Glutamatergic neuron (in vitro differentiated cells): ENCODE data around the gene ADCY3. TPM values are rescaled to one million over a fixed set of nuclear protein-coding genes. Genes with fewer than 3 reads are reported as not detected.

Experiments used
- DNase-seq: peaks from one replicate; pipeline ENCODE4 v3.0.0; 2022
- H3K27ac Mint-ChIP-seq: one replicate; pipeline ENCODE4 v1.8.0; 2020; ENCODE audit warnings: mild to moderate bottlenecking, mixed read lengths, inconsistent platforms; ENCODE audit not compliant: unreplicated experiment
- H3K27me3 Mint-ChIP-seq: one replicate; pipeline ENCODE4 v1.8.0; 2020; ENCODE audit warnings: mild to moderate bottlenecking, moderate library complexity, mixed read lengths, inconsistent platforms; ENCODE audit not compliant: unreplicated experiment
- H3K36me3 Mint-ChIP-seq: one replicate; pipeline ENCODE4 v1.8.0; 2020; ENCODE audit warnings: mild to moderate bottlenecking, mixed read lengths, inconsistent platforms; ENCODE audit not compliant: unreplicated experiment
- H3K4me1 Mint-ChIP-seq: one replicate; pipeline ENCODE4 v1.8.0; 2020; ENCODE audit warnings: mild to moderate bottlenecking, low read depth, mixed read lengths, inconsistent platforms; ENCODE audit not compliant: unreplicated experiment
- H3K4me3 Mint-ChIP-seq: one replicate; pipeline ENCODE4 v1.8.0; 2020; ENCODE audit warnings: mild to moderate bottlenecking, mixed read lengths, inconsistent platforms; ENCODE audit not compliant: unreplicated experiment
- H3K9me3 Mint-ChIP-seq: one replicate; pipeline ENCODE4 v1.8.0; 2020; ENCODE audit warnings: mild to moderate bottlenecking, moderate library complexity, mixed read lengths, inconsistent platforms; ENCODE audit not compliant: unreplicated experiment
- CTCF ChIP-seq: fragments of 200-600 bp; sonication (generic); IDR thresholded peaks from one replicate; pipeline ENCODE4 v1.5.0; 2021; ENCODE audit not compliant: partially characterized antibody, unreplicated experiment
- total RNA-seq: library from RNA; stranded (reverse); fragmentation: NEBNext Ultra II Directional; extraction: Animal tissue kit (Norgen Biotek cat#: 25700); gene quantifications from one replicate; pipeline ENCODE4 v1.2.1, GENCODE V29; 2021; ENCODE audit not compliant: unreplicated experiment

Gene ADCY3
- total RNA-seq, 1 donor from 2014 or later: 76.2 TPM

- no peak for TF ChIP-seq CTCF
- no peak for DNase-seq
- no peak overlapping the region for H3K27ac Mint-ChIP-seq
- peaks cover 15% of the 10 kb centered on the region for H3K4me1 Mint-ChIP-seq
- peaks cover 2% of the 10 kb centered on the region for H3K9me3 Mint-ChIP-seq
- peaks cover 2% of the 10 kb centered on the region for H3K27me3 Mint-ChIP-seq
- H3K36me3 Mint-ChIP-seq: no peaks in the 10 kb centered on the region
- H3K4me3 Mint-ChIP-seq: no peak overlapping the region
Measured at GRCh38 chr2:24866946-24867345, 53.1 kb downstream of the ADCY3 start.

- peaks cover 2% of the 10 kb centered on the region for H3K27me3 Mint-ChIP-seq
- no peak for TF ChIP-seq CTCF
- no peak overlapping the region for H3K4me3 Mint-ChIP-seq
- no peak for DNase-seq
- peaks cover 3% of the 10 kb centered on the region for H3K9me3 Mint-ChIP-seq
- H3K36me3 Mint-ChIP-seq: no peaks in the 10 kb centered on the region
- H3K27ac Mint-ChIP-seq: no peak overlapping the region
- peaks cover 9% of the 10 kb centered on the region for H3K4me1 Mint-ChIP-seq
Measured at GRCh38 chr2:24863641-24864040, 56.4 kb downstream of the ADCY3 start.

GRCh38 chr2:24861500-24861899 lies 58.5 kb downstream of the ADCY3 start:
- H3K4me1 Mint-ChIP-seq: peaks cover 13% of the 10 kb centered on the region
- no peak overlapping the region for H3K4me3 Mint-ChIP-seq
- peaks cover 2% of the 10 kb centered on the region for H3K27me3 Mint-ChIP-seq
- no peak for DNase-seq
- TF ChIP-seq CTCF: no peak
- H3K36me3 Mint-ChIP-seq: no peaks in the 10 kb centered on the region
- no peak overlapping the region for H3K27ac Mint-ChIP-seq
- peaks cover 7% of the 10 kb centered on the region for H3K9me3 Mint-ChIP-seq

- no peak for TF ChIP-seq CTCF
- H3K4me3 Mint-ChIP-seq: no peak overlapping the region
- no peaks in the 10 kb centered on the region for H3K36me3 Mint-ChIP-seq
- H3K27ac Mint-ChIP-seq: no peak overlapping the region
- H3K9me3 Mint-ChIP-seq: peaks cover 13% of the 10 kb centered on the region
- no peak for DNase-seq
- peaks cover 7% of the 10 kb centered on the region for H3K27me3 Mint-ChIP-seq
- peaks cover 16% of the 10 kb centered on the region for H3K4me1 Mint-ChIP-seq
Measured at GRCh38 chr2:24860631-24861030, 59.4 kb downstream of the ADCY3 start.

GRCh38 chr2:24859968-24860600 lies 60.0 kb downstream of the ADCY3 start:
- no peak for TF ChIP-seq CTCF
- peaks cover 17% of the 10 kb centered on the region for H3K4me1 Mint-ChIP-seq
- no peak for DNase-seq
- H3K27me3 Mint-ChIP-seq: peaks cover 7% of the 10 kb centered on the region
- H3K36me3 Mint-ChIP-seq: no peaks in the 10 kb centered on the region
- no peak overlapping the region for H3K27ac Mint-ChIP-seq
- H3K4me3 Mint-ChIP-seq: no peak overlapping the region
- H3K9me3 Mint-ChIP-seq: peaks cover 13% of the 10 kb centered on the region
